ENCODE measurements around the gene DISP3.

DNA sequence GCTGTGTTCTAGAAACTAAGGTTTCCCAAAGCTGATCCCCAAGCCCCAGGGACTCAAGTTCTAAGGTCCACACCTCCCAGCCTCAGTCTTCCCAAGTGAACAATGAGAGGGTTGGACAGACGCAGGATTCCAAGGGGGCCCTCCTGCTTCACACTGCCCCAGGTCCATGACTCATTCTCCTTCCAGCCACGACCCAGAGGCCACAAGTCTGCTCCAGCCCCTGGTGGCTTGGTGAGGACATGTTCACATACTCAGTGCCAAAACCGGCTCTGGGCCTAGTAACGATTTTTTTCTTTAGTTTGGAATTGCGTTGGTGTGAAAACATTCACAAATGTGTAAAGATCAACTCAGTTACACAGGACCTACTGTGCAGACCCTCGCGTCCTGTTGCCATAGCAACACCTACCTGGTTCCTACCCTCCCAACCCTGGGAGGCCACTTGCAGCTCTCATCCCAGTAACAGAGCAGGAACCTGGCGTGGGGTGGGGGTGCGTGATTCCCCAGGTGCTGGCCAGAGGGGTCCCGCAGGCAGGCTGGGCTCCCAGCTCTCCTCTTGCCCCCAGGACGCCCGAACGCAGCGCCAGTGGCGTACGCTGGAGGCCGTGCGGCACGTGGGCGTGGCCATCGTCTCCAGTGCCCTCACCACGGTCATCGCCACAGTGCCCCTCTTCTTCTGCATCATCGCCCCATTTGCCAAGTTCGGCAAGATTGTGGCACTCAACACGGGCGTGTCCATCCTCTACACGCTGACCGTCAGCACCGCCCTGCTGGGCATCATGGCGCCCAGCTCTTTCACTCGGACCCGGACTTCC is 57.0 kb downstream of the DISP3 start:
- TF ChIP-seq POLR2A (IDR thresholded peaks at IDR 0.05; ENCODE audit: extremely low read depth, insufficient read length) (no peak), MYC (IDR thresholded peaks at IDR 0.05; ENCODE audit: low read depth, low read length) (no peak)
- TF ChIP-seq, protein P1, sequence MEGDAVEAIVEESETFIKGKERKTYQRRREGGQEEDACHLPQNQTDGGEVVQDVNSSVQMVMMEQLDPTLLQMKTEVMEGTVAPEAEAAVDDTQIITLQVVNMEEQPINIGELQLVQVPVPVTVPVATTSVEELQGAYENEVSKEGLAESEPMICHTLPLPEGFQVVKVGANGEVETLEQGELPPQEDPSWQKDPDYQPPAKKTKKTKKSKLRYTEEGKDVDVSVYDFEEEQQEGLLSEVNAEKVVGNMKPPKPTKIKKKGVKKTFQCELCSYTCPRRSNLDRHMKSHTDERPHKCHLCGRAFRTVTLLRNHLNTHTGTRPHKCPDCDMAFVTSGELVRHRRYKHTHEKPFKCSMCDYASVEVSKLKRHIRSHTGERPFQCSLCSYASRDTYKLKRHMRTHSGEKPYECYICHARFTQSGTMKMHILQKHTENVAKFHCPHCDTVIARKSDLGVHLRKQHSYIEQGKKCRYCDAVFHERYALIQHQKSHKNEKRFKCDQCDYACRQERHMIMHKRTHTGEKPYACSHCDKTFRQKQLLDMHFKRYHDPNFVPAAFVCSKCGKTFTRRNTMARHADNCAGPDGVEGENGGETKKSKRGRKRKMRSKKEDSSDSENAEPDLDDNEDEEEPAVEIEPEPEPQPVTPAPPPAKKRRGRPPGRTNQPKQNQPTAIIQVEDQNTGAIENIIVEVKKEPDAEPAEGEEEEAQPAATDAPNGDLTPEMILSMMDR (IDR thresholded peaks at IDR 0.05; ENCODE audit: low read depth, low read length): no peak
- TF ChIP-seq, protein P2, sequence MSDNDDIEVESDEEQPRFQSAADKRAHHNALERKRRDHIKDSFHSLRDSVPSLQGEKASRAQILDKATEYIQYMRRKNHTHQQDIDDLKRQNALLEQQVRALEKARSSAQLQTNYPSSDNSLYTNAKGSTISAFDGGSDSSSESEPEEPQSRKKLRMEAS (IDR thresholded peaks at IDR 0.05; ENCODE audit: low read depth, low read length): no peak

All from NB4 (cell line).